Heart left ventricle (tissue), 16 donors: Measurements from ENCODE around the gene AJAP1. TPM values are rescaled to one million over a fixed set of nuclear protein-coding genes. Genes with fewer than 3 reads are reported as not detected.

Experiments
- ATAC-seq, 4 donors: fragments of 200-7000 bp; cut with Tn5 transposase; one replicate each; pipeline ENCODE4 v1.9.1; 2020 to 2022; ENCODE audit warnings: moderate library complexity in 4 of 4, mild to moderate bottlenecking in 3 of 4, moderate number of reproducible peaks in 1 of 4
- DNase-seq, 5 donors: peaks; one replicate each; pipeline ENCODE4 v3.0.0-alpha.2; 2020
- H3K27ac ChIP-seq, 12 donors: fragments of 200-600 bp; sonication (generic) in 4 of 12; one replicate each; pipeline versions ENCODE4 v1.5.0 to v1.8.0; 2016 to 2022; ENCODE audit warnings: mild to moderate bottlenecking in 2 of 12
- H3K27me3 ChIP-seq, 9 donors: fragments of 200-600 bp; sonication (generic) in 2 of 9; one replicate each; pipeline versions ENCODE4 v1.5.1 to v1.8.0; 2016 to 2022; ENCODE audit warnings: mild to moderate bottlenecking in 3 of 9
- H3K36me3 ChIP-seq, 9 donors: fragments of 200-600 bp; sonication (generic) in 2 of 9; one replicate each; pipeline versions ENCODE4 v1.5.0 to v1.8.0; 2018 to 2022; ENCODE audit warnings: mild to moderate bottlenecking in 2 of 9
- H3K4me1 ChIP-seq, 12 donors: fragments of 200-600 bp; sonication (generic) in 4 of 12; one replicate each; pipeline versions ENCODE4 v1.5.0 to v1.8.0; 2016 to 2022; ENCODE audit warnings: mild to moderate bottlenecking in 3 of 12
- H3K4me3 ChIP-seq, 12 donors: fragments of 200-600 bp; sonication (generic) in 4 of 12; one replicate each; pipeline versions ENCODE4 v1.5.0 to v1.8.0; 2017 to 2022; ENCODE audit warnings: mild to moderate bottlenecking in 9 of 12, moderate library complexity in 4 of 12
- H3K9me3 ChIP-seq, 12 donors: fragments of 200-600 bp; sonication (generic) in 4 of 12; one replicate each; pipeline versions ENCODE4 v1.5.0 to v1.8.0; 2016 to 2022; ENCODE audit warnings: mild to moderate bottlenecking in 1 of 12
- CTCF ChIP-seq, 12 donors: fragments of 200-600 bp; sonication (generic) in 4 of 12; IDR thresholded peaks; one replicate each; pipeline versions ENCODE4 v1.5.0 to v1.8.0; 2018 to 2022; ENCODE audit warnings: antibody characterized with exemption in 12 of 12, mild to moderate bottlenecking in 5 of 12
- POLR2A ChIP-seq, 2 donors: fragments of 450-650 bp; IDR thresholded peaks; one replicate each; pipeline ENCODE4 v1.6.1; 2017; ENCODE audit warnings: antibody characterized with exemption in 2 of 2, mild to moderate bottlenecking in 2 of 2, moderate library complexity in 2 of 2
- WGBS, 4 donors: extraction: QIAGEN DNeasy Blood & Tissue Kit in 2 of 4; methylation state at CpG; one replicate each; pipeline versions ENCODE4 v1.1.5 to v1.1.7; 2013 to 2018; 5-methylcytosine and 5-hydroxymethylcytosine counted together
- intact Hi-C, 10 donors: fragments of 100-400 bp; cut with DNase I; formaldehyde crosslinking; loops; one replicate each; pipeline versions ENCODE4 v1.11.1 to v1.14.2; 2022
- polyA plus RNA-seq, 2 donors: library from polyadenylated mRNA; stranded (reverse); fragments of 200-250 nt; gene quantifications; one replicate each; pipeline ENCODE4 v1.2.3, GENCODE V29; 2013
- total RNA-seq, 9 donors: library from RNA; depleted of rRNA in 2 of 9; stranded (reverse); fragments of >200 nt in 2 of 9; fragmentation: NEBNext Ultra II Directional in 3 of 9; extraction: Animal tissue kit (Norgen Biotek cat#: 25700) in 3 of 9; gene quantifications; one replicate each; pipeline versions ENCODE4 v1.1.0 to v1.2.4, GENCODE V29; 2016 to 2023
- donor health status: ischemic (EF 13 %, LVEDD 7.1; RV severe dilation, severe dysfunction).
- donor health status: healthy with polysubstance abuse.
- donor health status: DM: no; HTN: yes; CAD: no.
- donor health status: DM: no; HTN: no; CAD: no.
- donor health status: ischemic (EF 25% LVEDD 6.9; RV normal size, moderate dysfunction).
- donor health status: ischemic (EF 25% LVEDD 5.7; RV mildly dilated, moderate dysfunction).
- donor health status: healthy.
- donor health status: DM: yes; HTN: yes; CAD: no.
- donor health status: ischemic (EF 35%, LVEDD 5.7; RV mildly dilated, moderate dysfunction).
- donor health status: nonischemic (EF 11% LVEDD 7.7; RV severe dilation, severe dysfunction).
- donor health status: DM: yes; HTN: yes; CAD: no.
- donor health status: PGD.
- donor health status: ischemic (EF 29% LVEDD 5.4; RV normal size, mild dysfunction).
- donor health status: nonischemic (EF 23%, LVEDD 6.1; RV moderate dilation, normal function).

Gene AJAP1
- total and polyA plus RNA-seq, 11 donors: 0.01 to 0.67 (median 0.07) TPM; not detected in 2

GRCh38 chr1:4830707-4831106, 176.3 kb downstream of the AJAP1 start:
- intact Hi-C loops: no loop called here
- Histone ChIP-seq H3K27ac (no peak overlapping the region), H3K27me3 (peaks cover 0 to 29% (median 0%) of the 10 kb centered on the region in 9 donors), H3K4me3 (no peak overlapping the region), H3K9me3 (no peaks in the 10 kb centered on the region), H3K4me1 (no peaks in the 10 kb centered on the region), H3K36me3 (no peaks in the 10 kb centered on the region)
- no peak for DNase-seq
- no peak for ATAC-seq
- 43 to 53% (median 48%) methylated on average over 6 of the region's 6 CpGs for WGBS, 4 donors
- no peak for TF ChIP-seq POLR2A (IDR thresholded peaks at IDR 0.05)
- no peak for TF ChIP-seq CTCF (IDR thresholded peaks at IDR 0.05)

GRCh38 chr1:4836574-4836973, 182.2 kb downstream of the AJAP1 start:
- no peak for DNase-seq
- WGBS, 4 donors: 10 to 30% (median 21%) methylated on average over 2 of the region's 2 CpGs

GRCh38 chr1:4837031-4837600, 182.7 kb downstream of the AJAP1 start:
- WGBS, 4 donors: 37 to 50% (median 46%) methylated on average over 4 of the region's 4 CpGs
- ATAC-seq (no peak), DNase-seq (no peak)
- TF ChIP-seq POLR2A (IDR thresholded peaks at IDR 0.05): no peak
- TF ChIP-seq CTCF (IDR thresholded peaks at IDR 0.05): no peak
- no peak overlapping the region for H3K4me3 ChIP-seq
- H3K27ac ChIP-seq: no peak overlapping the region
- H3K4me1 ChIP-seq: no peaks in the 10 kb centered on the region
- no peaks in the 10 kb centered on the region for H3K9me3 ChIP-seq
- H3K27me3 ChIP-seq: peaks cover 0 to 46% (median 0%) of the 10 kb centered on the region in 9 donors
- intact Hi-C loops: no loop called here
- H3K36me3 ChIP-seq: no peaks in the 10 kb centered on the region

More at GRCh38 chr1:4836574-4836973, 182.2 kb downstream of the AJAP1 start:
- intact Hi-C loops: no loop called here
- ATAC-seq: no peak
- no peaks in the 10 kb centered on the region for H3K9me3 ChIP-seq
- no peaks in the 10 kb centered on the region for H3K4me1 ChIP-seq
- no peak overlapping the region for H3K27ac ChIP-seq
- peaks cover 0 to 46% (median 0%) of the 10 kb centered on the region in 9 donors for H3K27me3 ChIP-seq
- TF ChIP-seq POLR2A (IDR thresholded peaks at IDR 0.05) (no peak), CTCF (IDR thresholded peaks at IDR 0.05) (no peak)
- H3K36me3 ChIP-seq: no peaks in the 10 kb centered on the region
- H3K4me3 ChIP-seq: no peak overlapping the region

GRCh38 chr1:4837752-4838151, 183.3 kb downstream of the AJAP1 start:
- 19 to 30% (median 27%) methylated on average over 8 of the region's 8 CpGs for WGBS, 4 donors
- ATAC-seq: no peak
- no peak for DNase-seq
- no peak overlapping the region for H3K27ac ChIP-seq
- H3K36me3 ChIP-seq: no peaks in the 10 kb centered on the region
- H3K4me1 ChIP-seq: no peaks in the 10 kb centered on the region
- H3K4me3 ChIP-seq: no peak overlapping the region
- peaks cover 0 to 45% (median 0%) of the 10 kb centered on the region in 9 donors for H3K27me3 ChIP-seq
- intact Hi-C loops: no loop called here
- TF ChIP-seq CTCF (IDR thresholded peaks at IDR 0.05) (no peak), POLR2A (IDR thresholded peaks at IDR 0.05) (no peak)
- no peaks in the 10 kb centered on the region for H3K9me3 ChIP-seq
